ENCODE measurements around the gene FBXL19. TPM values are rescaled to one million over a fixed set of nuclear protein-coding genes. Genes with fewer than 3 reads are reported as not detected.

The FBXL19 gene
- total and polyA plus RNA-seq, 2 of the 13 experiments (the other 11 are each of a cell fraction or from before 2014, with no cell fraction given) = 6.0 to 13.7 TPM

GRCh38 chr16:30874821-30875717 is 48.3 kb upstream of the FBXL19 start (continued):
- peak; percentile 85 for TF ChIP-seq TBL1XR1 (IDR thresholded peaks at IDR 0.05; ENCODE audit: borderline replicate concordance, low read length, partially characterized antibody)
- TF ChIP-seq FOXA1 (IDR thresholded peaks at IDR 0.05) = no peak
- TF ChIP-seq FOXA1 (CRISPR knock-in tag; IDR thresholded peaks at IDR 0.05) = peak; percentile 75
- peak; percentile 86 for TF ChIP-seq FOXO1 (CRISPR knock-in tag; IDR thresholded peaks at IDR 0.05)
- TF ChIP-seq TIGD3 (CRISPR knock-in tag; IDR thresholded peaks at IDR 0.05; ENCODE audit: borderline replicate concordance) = peak; percentile 97
- no peak for TF ChIP-seq ARID2 (CRISPR knock-in tag; IDR thresholded peaks at IDR 0.05; ENCODE audit: borderline replicate concordance)
- TF ChIP-seq ZNF567 (CRISPR knock-in tag; IDR thresholded peaks at IDR 0.05; ENCODE audit: borderline replicate concordance) = peak; percentile 92
- 0 out of 2 replicates have a peak, but pooled peaks have one; percentile 36 for TF ChIP-seq MBNL3 (CRISPR knock-in tag; conservative IDR thresholded peaks at IDR 0.05)
- TF ChIP-seq PCBP2 (optimal IDR thresholded peaks at IDR 0.05; ENCODE audit: low read depth, low read length, poor library complexity, severe bottlenecking) = no peak
- peak; percentile 90 to 93 for TF ChIP-seq NR2F1 (CRISPR knock-in tag; IDR thresholded peaks at IDR 0.05)
- TF ChIP-seq DMAP1 (CRISPR knock-in tag; IDR thresholded peaks at IDR 0.05) = peak; percentile 98
- TF ChIP-seq ZNF124 (CRISPR knock-in tag; IDR thresholded peaks at IDR 0.05) = peak; percentile 98
- peak; percentile 80 for TF ChIP-seq MIXL1 (CRISPR knock-in tag; IDR thresholded peaks at IDR 0.05)
- peak; percentile 89 for TF ChIP-seq GFI1 (CRISPR knock-in tag; IDR thresholded peaks at IDR 0.05; ENCODE audit: borderline replicate concordance)
- peak; percentile 92 for TF ChIP-seq ZNF800 (CRISPR knock-in tag; IDR thresholded peaks at IDR 0.05)
- TF ChIP-seq RAD51 (IDR thresholded peaks at IDR 0.05; ENCODE audit: borderline replicate concordance) = no peak
- TF ChIP-seq MXD1 (CRISPR knock-in tag; IDR thresholded peaks at IDR 0.05) = peak; percentile 99
- peak; percentile 99 for TF ChIP-seq HMGXB4 (CRISPR knock-in tag; IDR thresholded peaks at IDR 0.05; ENCODE audit: borderline replicate concordance in 1 of 2, low read depth in 1 of 2)
- no peak for TF ChIP-seq GPBP1L1 (CRISPR knock-in tag; IDR thresholded peaks at IDR 0.05)
- TF ChIP-seq KMT2B (CRISPR knock-in tag; IDR thresholded peaks at IDR 0.05) = peak; percentile 99
- TF ChIP-seq ZNF296 (CRISPR knock-in tag; conservative IDR thresholded peaks at IDR 0.05) = no peak

Measured in HepG2 (cell line).